ENCODE measurements around the gene CREBZF. TPM values are rescaled to one million over a fixed set of nuclear protein-coding genes. Genes with fewer than 3 reads are reported as not detected.

The CREBZF gene
- total and polyA plus RNA-seq, 9 of the 15 experiments (the other 6 are each of a cell fraction or from before 2014, with no cell fraction given): 7.2 to 70.2 (median 40.5) TPM

- no peak overlapping the region for H3K9ac ChIP-seq (ENCODE audit: insufficient read depth in 1 of 2, low read depth in 2 of 2, low read length in 2 of 2)
- H3K9me1 ChIP-seq (ENCODE audit: control insufficient read depth, insufficient read depth, low read length): no peaks in the 10 kb centered on the region
- peak in 1 of 4 experiments; percentile 13 for DNase-seq (ENCODE audit: extremely low read depth in 1 of 4, low spot score in 3 of 4)
- TF ChIP-seq NFIC (IDR thresholded peaks at IDR 0.05) (0 out of 2 replicates have a peak, but pooled peaks have one; percentile 34), TAF7 (tag; IDR thresholded peaks at IDR 0.05) (no peak)
- no peaks in the 10 kb centered on the region for H3K9me3 ChIP-seq (replicated peaks; ENCODE audit: control insufficient read depth, insufficient read depth, low read depth, low read length)
- H3K4me1 ChIP-seq (replicated peaks in 1 of 2; ENCODE audit: control insufficient read depth in 2 of 2, insufficient read depth in 2 of 2, low read length in 2 of 2): peaks cover 5 to 6% of the 10 kb centered on the region in 2 experiments; a peak in 3 of 5 replicates
- no peak overlapping the region for H3K27ac ChIP-seq (ENCODE audit: extremely low read depth, low read depth, low read length)
- peaks cover 18% of the 10 kb centered on the region for H3K36me3 ChIP-seq (ENCODE audit: control insufficient read depth, insufficient read depth, low read length)
- peak overlapping the region; percentile 98; the same call in 1 of the 2 replicates for H2AFZ ChIP-seq (ENCODE audit: low read depth, low read length)
- CTCF ChIA-PET (ENCODE audit: low intra/inter-chr PET ratio): no interaction called here
- H3K4me3 ChIP-seq: no peak overlapping the region
- in situ Hi-C loops (cut with MboI): no loop called here
- H4K20me1 ChIP-seq (replicated peaks; ENCODE audit: control insufficient read depth, insufficient read depth, low read length): no peaks in the 10 kb centered on the region
- BruUV-seq (replicated peaks): no TSS peak
- no peak for ATAC-seq
- WGBS (ENCODE audit: insufficient coverage, low coverage, missing lambda C conversion rate): 64% methylated on average over 2 of the region's 2 CpGs
- H3K79me2 ChIP-seq (ENCODE audit: control insufficient read depth, insufficient read depth, low read length): peaks cover 36% of the 10 kb centered on the region
- H3K27me3 ChIP-seq (ENCODE audit: control insufficient read depth in 2 of 2, insufficient read depth in 2 of 2, low read length in 2 of 2): no peaks in the 10 kb centered on the region
- no peak overlapping the region for H3K4me2 ChIP-seq (ENCODE audit: insufficient read depth, low read length)
- no peak for FAIRE-seq
- intact Hi-C loops (cut with micrococcal nuclease): no loop called here
- POLR2A ChIA-PET: interaction anchor here (0.6 to 2.5 kb wide), 3 partner anchors 8 to 636 kb away, joined by 3 to 11 read pairs (median 3); no protein-coding TSS in a partner anchor
These were observed 38.4 kb downstream of the CREBZF start for GRCh38 chr11:85626496-85626895.

- ATAC-seq (no peak), DNase-seq (ENCODE audit: extremely low read depth in 1 of 4, low spot score in 3 of 4) (no peak), FAIRE-seq (no peak)
- 24% methylated on average over 3 of the region's 3 CpGs for WGBS (ENCODE audit: insufficient coverage, low coverage, missing lambda C conversion rate)
- H3K9me1 ChIP-seq (ENCODE audit: control insufficient read depth, insufficient read depth, low read length): no peaks in the 10 kb centered on the region
- H3K27ac ChIP-seq (ENCODE audit: extremely low read depth, low read depth, low read length): no peak overlapping the region
- H3K4me3 ChIP-seq: no peak overlapping the region
- POLR2A ChIA-PET: interaction anchor here (1.0 kb wide), 1 partner anchor 8 kb away, joined by 5 read pairs; the partner anchor contains the start of gene TMEM126B
- no peak overlapping the region for H3K9ac ChIP-seq (ENCODE audit: insufficient read depth in 1 of 2, low read depth in 2 of 2, low read length in 2 of 2)
- no peaks in the 10 kb centered on the region for H3K4me1 ChIP-seq (replicated peaks in 1 of 2; ENCODE audit: control insufficient read depth in 2 of 2, insufficient read depth in 2 of 2, low read length in 2 of 2)
- H3K27me3 ChIP-seq (ENCODE audit: control insufficient read depth in 2 of 2, insufficient read depth in 2 of 2, low read length in 2 of 2): no peaks in the 10 kb centered on the region
- H3K9me3 ChIP-seq (replicated peaks; ENCODE audit: control insufficient read depth, insufficient read depth, low read depth, low read length): no peaks in the 10 kb centered on the region
- no TSS peak for BruUV-seq (replicated peaks)
- no peaks in the 10 kb centered on the region for H4K20me1 ChIP-seq (replicated peaks; ENCODE audit: control insufficient read depth, insufficient read depth, low read length)
- no peak overlapping the region for H2AFZ ChIP-seq (ENCODE audit: low read depth, low read length)
- intact Hi-C loops (cut with micrococcal nuclease): no loop called here
- CTCF ChIA-PET (ENCODE audit: low intra/inter-chr PET ratio): no interaction called here
- H3K79me2 ChIP-seq (ENCODE audit: control insufficient read depth, insufficient read depth, low read length): no peaks in the 10 kb centered on the region
- in situ Hi-C loops (cut with MboI): no loop called here
- no peak overlapping the region for H3K4me2 ChIP-seq (ENCODE audit: insufficient read depth, low read length)
- no peaks in the 10 kb centered on the region for H3K36me3 ChIP-seq (ENCODE audit: control insufficient read depth, insufficient read depth, low read length)
- TF ChIP-seq CSDE1 (IDR thresholded peaks at IDR 0.05): no peak
- TF ChIP-seq FOXK2 (conservative IDR thresholded peaks at IDR 0.05 in 1 of 2, IDR thresholded peaks at IDR 0.05 in 1 of 2; ENCODE audit: low read depth in 2 of 2): no peak
- TF ChIP-seq MBD2 (IDR thresholded peaks at IDR 0.05; ENCODE audit: borderline replicate concordance, low read depth): no peak
- no peak for TF ChIP-seq NR2C1 (IDR thresholded peaks at IDR 0.05)
- TF ChIP-seq NR2C1 (tag; IDR thresholded peaks at IDR 0.05): no peak
- TF ChIP-seq ZFP1 (CRISPR knock-in tag; IDR thresholded peaks at IDR 0.05): no peak
- no peak for TF ChIP-seq ZNF699 (CRISPR knock-in tag; IDR thresholded peaks at IDR 0.05; ENCODE audit: insufficient replicate concordance)
These were observed 44.7 kb downstream of the CREBZF start for GRCh38 chr11:85620256-85620655.

All from K562 (cell line).